ENCODE data around the gene ENPEP. TPM values are rescaled to one million over a fixed set of nuclear protein-coding genes. Genes with fewer than 3 reads are reported as not detected.

Gene ENPEP
- 0.09 to 0.21 TPM (median 0.12 TPM) in 5 replicates for total RNA-seq (2022; extraction: Qiagen RNA extraction; ENCODE audit: low read depth)

DNA sequence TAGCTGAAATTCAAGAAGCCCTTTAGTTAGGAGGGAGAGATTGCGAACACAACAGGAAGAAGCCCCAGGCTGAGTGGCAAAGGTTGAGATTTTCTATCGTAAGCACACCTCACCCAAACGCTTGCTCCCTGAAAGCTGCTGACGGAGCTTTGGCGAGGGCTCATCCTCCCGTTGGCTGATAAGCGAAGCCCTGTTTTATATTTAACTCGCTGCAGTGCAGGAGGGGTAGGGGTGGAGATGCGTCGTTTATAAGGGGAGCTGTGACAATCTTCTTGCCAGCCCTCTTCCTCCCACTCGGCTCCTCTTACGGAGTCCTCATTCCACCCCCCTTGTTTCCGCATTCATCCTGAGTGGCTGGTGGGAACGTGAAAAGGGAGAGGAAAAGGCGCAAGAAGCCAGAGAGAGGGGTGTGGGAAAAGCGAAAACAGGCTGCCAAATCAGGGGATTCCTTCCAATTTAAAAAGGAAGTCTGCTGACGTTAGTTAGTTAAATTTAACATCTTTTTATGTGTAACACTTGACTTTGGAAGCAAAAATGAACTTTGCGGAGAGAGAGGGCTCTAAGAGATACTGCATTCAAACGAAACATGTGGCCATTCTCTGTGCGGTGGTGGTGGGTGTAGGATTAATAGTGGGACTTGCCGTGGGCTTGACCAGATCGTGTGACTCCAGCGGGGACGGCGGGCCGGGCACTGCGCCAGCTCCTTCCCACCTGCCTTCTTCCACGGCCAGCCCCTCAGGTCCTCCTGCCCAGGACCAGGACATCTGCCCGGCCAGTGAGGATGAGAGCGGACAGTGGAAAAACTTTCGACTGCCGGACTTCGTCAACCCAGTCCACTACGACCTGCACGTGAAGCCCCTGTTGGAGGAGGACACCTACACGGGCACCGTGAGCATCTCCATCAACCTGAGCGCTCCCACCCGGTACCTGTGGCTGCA is at the start of gene ENPEP:
ENPEP (plus strand) TSS at position 275 of the 938 bp plus-strand sequence; CDS start at position 535, 260 bp downstream.

Other genes starting within 250 kb of the ENPEP start
- 0.52 to 1.4 TPM (median 1.3 TPM) in 5 replicates for gene PITX2, start 146.9 kb downstream of the ENPEP start, total RNA-seq (2022; extraction: Qiagen RNA extraction; ENCODE audit: low read depth)

All from A549 treated with CpdA at 1 μM for 4 hours (cell line).